K562 (cell line): ENCODE results near the gene C1QTNF6. TPM values are rescaled to one million over a fixed set of nuclear protein-coding genes. Genes with fewer than 3 reads are reported as not detected.

ENCODE experiments used
- ATAC-seq: fragments of 200-7000 bp; cut with Tn5 transposase; 3 replicates; pipeline ENCODE4 v1.9.1; 2020; ENCODE audit warnings: moderate library complexity
- BruUV-seq: library from RNA; stranded (reverse); fragments of 400-500 nt; replicated peaks from 2 replicates; lab custom pipeline; 2021; lab: Mats Ljungman, UMichigan
- CTCF ChIA-PET: fragments of 300-600 bp; formaldehyde crosslinking; extraction: SDS; loops from one replicate; lab custom pipeline; 2021; ENCODE audit warnings: low intra/inter-chr PET ratio; lab: Yijun Ruan, JAX
- POLR2A ChIA-PET: fragments of 300-600, 350-650 bp; sonication (Branson Sonifier 250); formaldehyde crosslinking; extraction: SDS; loops from one replicate; lab custom pipeline; 2021; ENCODE audit warnings: antibody characterized with exemption, inconsistent platforms; lab: Yijun Ruan, JAX
- DNase-seq, 4 experiments: peaks; one replicate each; pipeline versions ENCODE4 v3.0.0 to v3.0.0-alpha.2; 2011 to 2018; ENCODE audit warnings: low spot score in 3 of 4, mixed read lengths in 3 of 4; ENCODE audit errors: extremely low read depth in 1 of 4
- FAIRE-seq: peaks from 2 replicates; lab custom pipeline; 2011; peaks lifted over from hg19 to GRCh38; lab: Jason Lieb, UNC
- H2AFZ ChIP-seq: 2 replicates; pipeline ENCODE4 v1.6.0; 2011; ENCODE audit warnings: low read depth, low read length, control low read depth, inconsistent platforms
- H3K27ac ChIP-seq: fragments of 200-600 bp; 3 replicates; pipeline ENCODE4 v1.8.0; 2011; ENCODE audit warnings: low read depth, mild to moderate bottlenecking, control low read depth, inconsistent platforms, low read length, moderate library complexity, mixed read lengths; ENCODE audit errors: extremely low read depth
- H3K27me3 ChIP-seq, 2 experiments: fragments of 300-600 bp in 1 of 2; 2 replicates in 1 of 2; 3 replicates in 1 of 2; pipeline versions ENCODE4 v1.6.0 to v1.8.0; 2011; ENCODE audit warnings: inconsistent platforms in 2 of 2, low read length in 2 of 2, mild to moderate bottlenecking in 1 of 2, mixed read lengths in 1 of 2, moderate library complexity in 1 of 2; ENCODE audit not compliant: control insufficient read depth in 2 of 2, insufficient read depth in 2 of 2
- H3K36me3 ChIP-seq: fragments of 300-600 bp; 3 replicates; pipeline ENCODE4 v1.8.0; 2011; ENCODE audit warnings: mild to moderate bottlenecking, low read length, inconsistent platforms; ENCODE audit not compliant: control insufficient read depth, insufficient read depth
- H3K4me1 ChIP-seq, 2 experiments: fragments of 200-600 bp in 1 of 2; replicated peaks in 1 of 2; 2 replicates in 1 of 2; 3 replicates in 1 of 2; pipeline versions ENCODE4 v1.5.1 to v1.8.0; 2011; ENCODE audit warnings: inconsistent platforms in 2 of 2, low read length in 2 of 2, mild to moderate bottlenecking in 1 of 2, mixed read lengths in 1 of 2, moderate library complexity in 1 of 2; ENCODE audit not compliant: control insufficient read depth in 2 of 2, insufficient read depth in 2 of 2
- H3K4me2 ChIP-seq: 2 replicates; pipeline ENCODE4 v1.6.1; 2011; ENCODE audit warnings: low read length, control low read depth, inconsistent platforms, mixed read lengths; ENCODE audit not compliant: insufficient read depth
- H3K4me3 ChIP-seq: fragments of 200-600 bp; sonication (generic), shearing (Covaris generic); 2 replicates; pipeline ENCODE4 v1.5.1; 2016; ENCODE audit warnings: control low read depth, inconsistent platforms
- H3K79me2 ChIP-seq: fragments of 200-600 bp; 3 replicates; pipeline ENCODE4 v1.8.0; 2011; ENCODE audit warnings: low read length, inconsistent platforms; ENCODE audit not compliant: control insufficient read depth, insufficient read depth
- H3K9ac ChIP-seq, 2 experiments: 2 replicates each; pipeline versions ENCODE4 v1.6.0 to v1.6.1; 2011; ENCODE audit warnings: low read depth in 2 of 2, low read length in 2 of 2, control low read depth in 1 of 2, inconsistent platforms in 1 of 2, mild to moderate bottlenecking in 1 of 2, mixed read lengths in 1 of 2; ENCODE audit not compliant: insufficient read depth in 1 of 2
- H3K9me1 ChIP-seq: one replicate; pipeline ENCODE4 v1.6.0; 2011; ENCODE audit warnings: inconsistent platforms, mild to moderate bottlenecking, low read length, moderate library complexity; ENCODE audit not compliant: control insufficient read depth, insufficient read depth
- H3K9me3 ChIP-seq: replicated peaks from 2 replicates; pipeline ENCODE4 v1.5.1; 2011; ENCODE audit warnings: low read depth, low read length, inconsistent platforms; ENCODE audit not compliant: control insufficient read depth, insufficient read depth
- H4K20me1 ChIP-seq: replicated peaks from 2 replicates; pipeline ENCODE4 v1.6.1; 2011; ENCODE audit warnings: low read length, inconsistent platforms, mixed read lengths; ENCODE audit not compliant: control insufficient read depth, insufficient read depth
- ARNT ChIP-seq, 2 experiments: fragments of 450-650 bp; IDR thresholded peaks; 2 replicates each; pipeline ENCODE4 v1.6.1; 2016; ENCODE audit warnings: mild to moderate bottlenecking in 1 of 2
- BMI1 ChIP-seq: fragments of 150-350 bp; IDR thresholded peaks from 2 replicates; pipeline ENCODE4 v1.6.1; 2014; ENCODE audit warnings: low read length
- FOXA3 ChIP-seq, 2 experiments: fragments of 450-650 bp in 1 of 2; sonication (generic) in 1 of 2; formaldehyde crosslinking; IDR thresholded peaks in 1 of 2; conservative IDR thresholded peaks in 1 of 2; 2 replicates each; pipeline versions ENCODE4 v1.4.0 to v1.8.0; 2020 to 2022; ENCODE audit warnings: mild to moderate bottlenecking in 2 of 2, missing genetic modification reagents in 1 of 2
- GABPB2 ChIP-seq: fragments of 250-450 bp; sonication (Bioruptor Pico); conservative IDR thresholded peaks from 2 replicates; pipeline ENCODE4 v1.5.1; 2021; ENCODE audit warnings: mild to moderate bottlenecking
- HNRNPUL1 ChIP-seq: fragments of 200-400 bp; formaldehyde crosslinking; IDR thresholded peaks from 2 replicates; pipeline ENCODE4 v1.6.1; 2017; ENCODE audit warnings: low read length
- L3MBTL2 ChIP-seq: fragments of 450-650 bp; IDR thresholded peaks from 2 replicates; pipeline ENCODE4 v1.6.1; 2016; ENCODE audit warnings: mild to moderate bottlenecking, moderate library complexity
- RBM22 ChIP-seq: fragments of 200-400 bp; formaldehyde crosslinking; IDR thresholded peaks from 2 replicates; pipeline ENCODE4 v1.6.1; 2018; ENCODE audit warnings: low read length, low read depth; ENCODE audit not compliant: poor library complexity, severe bottlenecking
- STAG1 ChIP-seq: sonication (generic); formaldehyde crosslinking; IDR thresholded peaks from 2 replicates; pipeline ENCODE4 v1.5.0; 2020; ENCODE audit warnings: missing genetic modification reagents, borderline replicate concordance
- ZBTB2 ChIP-seq: fragments of 450-650 bp; IDR thresholded peaks from 2 replicates; pipeline ENCODE4 v1.6.1; 2016; ENCODE audit warnings: antibody characterized with exemption
- ZBTB40 ChIP-seq, 2 experiments: fragments of 450-650 bp in 1 of 2; sonication (generic) in 1 of 2; formaldehyde crosslinking in 1 of 2; IDR thresholded peaks; 2 replicates each; pipeline versions ENCODE4 v1.7.1 to v1.9.0; 2016 to 2022; ENCODE audit warnings: inconsistent platforms in 1 of 2, mild to moderate bottlenecking in 1 of 2, missing genetic modification reagents in 1 of 2
- ZNF184 ChIP-seq: sonication (generic); formaldehyde crosslinking; IDR thresholded peaks from 2 replicates; pipeline ENCODE4 v1.5.0; 2020; ENCODE audit warnings: missing genetic modification reagents
- ZNF212 ChIP-seq: fragments of 450-650 bp; formaldehyde crosslinking; IDR thresholded peaks from 2 replicates; pipeline ENCODE4 v1.4.0; 2020; ENCODE audit warnings: mild to moderate bottlenecking
- ZNF707 ChIP-seq: fragments of 250-450 bp; sonication (Bioruptor Pico); conservative IDR thresholded peaks from 2 replicates; pipeline ENCODE4 v1.8.0; 2022; ENCODE audit warnings: inconsistent platforms, mild to moderate bottlenecking, moderate library complexity
- WGBS: fragments of 100-300 bp; shearing (Covaris generic); methylation state at CpG from one replicate; pipeline ENCODE4 v1.1.6; 2016; ENCODE audit warnings: low coverage, mixed read lengths; ENCODE audit not compliant: insufficient coverage; ENCODE audit errors: missing lambda C conversion rate; 5-methylcytosine and 5-hydroxymethylcytosine counted together
- in situ Hi-C: fragments of 300-500 bp; cut with MboI; formaldehyde crosslinking; loops from 4 replicates; pipeline ENCODE4 v1.15.0; 2018; ENCODE audit warnings: inconsistent platforms, mixed read lengths
- intact Hi-C: fragments of 100-400 bp; cut with micrococcal nuclease; formaldehyde crosslinking; loops from 2 replicates; pipeline ENCODE4 v1.14.2; 2022
- polyA plus RNA-seq, 8 experiments: library from polyadenylated mRNA; depleted of rRNA in 4 of 8; stranded (reverse) in 5 of 8; unstranded in 3 of 8; fragments of >200 nt; fragmentation: Nextera tagmentation in 2 of 8; fragmentation: Illumina TruSeq in 1 of 8; extraction: Ambion mirVana in 2 of 8; extraction: Trizol in 1 of 8; gene quantifications; 2 replicates each; pipeline versions ENCODE4 v1.2.1 to v1.2.3, GENCODE V29; 2011 to 2014; ENCODE audit warnings: inconsistent platforms in 1 of 8, missing spikeins in 1 of 8
- total RNA-seq, 7 experiments: library from RNA; depleted of rRNA in 6 of 7; stranded (reverse); fragments of >200 nt in 6 of 7; fragmentation: Illumina TruSeq in 2 of 7; extraction: Trizol in 2 of 7; gene quantifications; 2 replicates each; pipeline versions ENCODE4 v1.2.1 to v1.2.3, GENCODE V29; 2011 to 2021; ENCODE audit warnings: low replicate concordance in 1 of 7

The C1QTNF6 gene
- total and polyA plus RNA-seq, 9 of the 15 experiments (the other 6 are each of a cell fraction or from before 2014, with no cell fraction given) = 0.18 to 0.92 (median 0.55) TPM

- no peaks in the 10 kb centered on the region for H3K79me2 ChIP-seq
- no TSS peak for BruUV-seq
- H3K4me2 ChIP-seq = no peak overlapping the region
- WGBS = 9% methylated on average over 11 of the region's 12 CpGs
- CTCF ChIA-PET = no interaction called here
- no peak overlapping the region for H3K27ac ChIP-seq
- intact Hi-C loops (no loop called here), in situ Hi-C loops (no loop called here)
- H3K36me3 ChIP-seq = no peaks in the 10 kb centered on the region
- H3K27me3 ChIP-seq = peaks cover 0 to 30% of the 10 kb centered on the region in 2 experiments; a peak in 2 of 5 replicates
- no peak overlapping the region for H2AFZ ChIP-seq
- POLR2A ChIA-PET = interaction anchor here (0.6 kb wide), 1 partner anchor 207 kb away, joined by 3 read pairs; no protein-coding TSS in a partner anchor
- no peaks in the 10 kb centered on the region for H4K20me1 ChIP-seq
- ATAC-seq (no peak), FAIRE-seq (no peak), DNase-seq (no peak)
- no peak overlapping the region for H3K4me3 ChIP-seq
- H3K9ac ChIP-seq = no peak overlapping the region
- H3K9me3 ChIP-seq = no peaks in the 10 kb centered on the region
- H3K4me1 ChIP-seq = peaks cover 0 to 5% of the 10 kb centered on the region in 2 experiments; a peak in 2 of 5 replicates
- no peaks in the 10 kb centered on the region for H3K9me1 ChIP-seq
- TF ChIP-seq ZNF212 (CRISPR knock-in tag) (no peak), RBM22 (no peak), ZNF184 (CRISPR knock-in tag) (no peak), FOXA3 (CRISPR knock-in tag; conservative IDR thresholded peaks at IDR 0.05 in 1 of 2, IDR thresholded peaks at IDR 0.05 in 1 of 2) (no peak), ZNF707 (no peak), HNRNPUL1 (no peak), BMI1 (no peak), STAG1 (no peak), ZBTB2 (no peak), L3MBTL2 (no peak), ARNT (IDR thresholded peaks at IDR 0.05) (no peak), ZBTB40 (IDR thresholded peaks at IDR 0.05) (no peak), ZBTB40 (CRISPR knock-in tag; IDR thresholded peaks at IDR 0.05) (no peak), GABPB2 (no peak)
Observed at GRCh38 chr22:37135023-37135422, 53.0 kb downstream of the C1QTNF6 start.
